ENCODE results near the gene CARMIL1.

Gene CARMIL1

GRCh38 chr6:25341923-25342619, 62.9 kb downstream of the CARMIL1 start:
- Histone ChIP-seq H3K4me3 (ENCODE audit: low read depth in 1 of 2, low read length in 2 of 2) (no peak overlapping the region), H3K36me3 (ENCODE audit: insufficient read depth, low read length) (no peaks in the 10 kb centered on the region), H3K27me3 (ENCODE audit: control insufficient read depth in 1 of 2, insufficient read depth in 2 of 2, low read length in 2 of 2) (no peaks in the 10 kb centered on the region), H3K4me1 (ENCODE audit: insufficient read depth, low read length) (no peaks in the 10 kb centered on the region), H3K9ac (ENCODE audit: low read length) (no peak overlapping the region), H3K27ac (ENCODE audit: low read depth, low read length) (no peak overlapping the region), H3K9me3 (ENCODE audit: low read length) (no peaks in the 10 kb centered on the region)

GRCh38 chr6:25342802-25343201, 63.6 kb downstream of the CARMIL1 start:
- no peaks in the 10 kb centered on the region for H3K27me3 ChIP-seq (ENCODE audit: control insufficient read depth in 1 of 2, insufficient read depth in 2 of 2, low read length in 2 of 2)

GRCh38 chr6:25343984-25344383, 64.8 kb downstream of the CARMIL1 start:
- Histone ChIP-seq H3K9me3 (ENCODE audit: low read length) (no peaks in the 10 kb centered on the region), H3K4me3 (ENCODE audit: low read depth in 1 of 2, low read length in 2 of 2) (no peak overlapping the region), H3K4me1 (ENCODE audit: insufficient read depth, low read length) (no peaks in the 10 kb centered on the region), H3K36me3 (ENCODE audit: insufficient read depth, low read length) (no peaks in the 10 kb centered on the region), H3K27me3 (ENCODE audit: control insufficient read depth in 1 of 2, insufficient read depth in 2 of 2, low read length in 2 of 2) (no peaks in the 10 kb centered on the region), H3K9ac (ENCODE audit: low read length) (no peak overlapping the region), H3K27ac (ENCODE audit: low read depth, low read length) (no peak overlapping the region)

More at GRCh38 chr6:25342802-25343201, 63.6 kb downstream of the CARMIL1 start:
- H3K4me3 ChIP-seq (ENCODE audit: low read depth in 1 of 2, low read length in 2 of 2) = no peak overlapping the region
- no peaks in the 10 kb centered on the region for H3K36me3 ChIP-seq (ENCODE audit: insufficient read depth, low read length)
- H3K4me1 ChIP-seq (ENCODE audit: insufficient read depth, low read length) = no peaks in the 10 kb centered on the region
- H3K27ac ChIP-seq (ENCODE audit: low read depth, low read length) = no peak overlapping the region
- H3K9ac ChIP-seq (ENCODE audit: low read length) = no peak overlapping the region
- no peaks in the 10 kb centered on the region for H3K9me3 ChIP-seq (ENCODE audit: low read length)

- H3K4me3 ChIP-seq (ENCODE audit: low read depth in 1 of 2, low read length in 2 of 2) = no peak overlapping the region
These were observed 65.7 kb downstream of the CARMIL1 start for GRCh38 chr6:25344827-25345226.

GRCh38 chr6:25346064-25346463, 66.9 kb downstream of the CARMIL1 start:
- no peak overlapping the region for H3K9ac ChIP-seq (ENCODE audit: low read length)
- no peak overlapping the region for H3K27ac ChIP-seq (ENCODE audit: low read depth, low read length)
- no peak overlapping the region for H3K4me3 ChIP-seq (ENCODE audit: low read depth in 1 of 2, low read length in 2 of 2)
- H3K9me3 ChIP-seq (ENCODE audit: low read length) = no peaks in the 10 kb centered on the region
- H3K27me3 ChIP-seq (ENCODE audit: control insufficient read depth in 1 of 2, insufficient read depth in 2 of 2, low read length in 2 of 2) = no peaks in the 10 kb centered on the region
- no peaks in the 10 kb centered on the region for H3K4me1 ChIP-seq (ENCODE audit: insufficient read depth, low read length)
- H3K36me3 ChIP-seq (ENCODE audit: insufficient read depth, low read length) = no peaks in the 10 kb centered on the region

More at GRCh38 chr6:25344827-25345226, 65.7 kb downstream of the CARMIL1 start:
- no peaks in the 10 kb centered on the region for H3K4me1 ChIP-seq (ENCODE audit: insufficient read depth, low read length)
- no peaks in the 10 kb centered on the region for H3K9me3 ChIP-seq (ENCODE audit: low read length)
- H3K9ac ChIP-seq (ENCODE audit: low read length) = no peak overlapping the region
- H3K36me3 ChIP-seq (ENCODE audit: insufficient read depth, low read length) = no peaks in the 10 kb centered on the region
- H3K27me3 ChIP-seq (ENCODE audit: control insufficient read depth in 1 of 2, insufficient read depth in 2 of 2, low read length in 2 of 2) = no peaks in the 10 kb centered on the region
- H3K27ac ChIP-seq (ENCODE audit: low read depth, low read length) = no peak overlapping the region

- Histone ChIP-seq H3K9me3 (ENCODE audit: low read length) (no peaks in the 10 kb centered on the region), H3K4me3 (ENCODE audit: low read depth in 1 of 2, low read length in 2 of 2) (no peak overlapping the region), H3K27me3 (ENCODE audit: control insufficient read depth in 1 of 2, insufficient read depth in 2 of 2, low read length in 2 of 2) (no peaks in the 10 kb centered on the region), H3K9ac (ENCODE audit: low read length) (no peak overlapping the region), H3K4me1 (ENCODE audit: insufficient read depth, low read length) (no peaks in the 10 kb centered on the region), H3K36me3 (ENCODE audit: insufficient read depth, low read length) (no peaks in the 10 kb centered on the region), H3K27ac (ENCODE audit: low read depth, low read length) (no peak overlapping the region)
These were observed 71.4 kb downstream of the CARMIL1 start for GRCh38 chr6:25350573-25350972.

- H3K27ac ChIP-seq (ENCODE audit: low read depth, low read length) = no peak overlapping the region
- H3K9me3 ChIP-seq (ENCODE audit: low read length) = no peaks in the 10 kb centered on the region
- H3K4me3 ChIP-seq (ENCODE audit: low read depth in 1 of 2, low read length in 2 of 2) = no peak overlapping the region
- no peaks in the 10 kb centered on the region for H3K27me3 ChIP-seq (ENCODE audit: control insufficient read depth in 1 of 2, insufficient read depth in 2 of 2, low read length in 2 of 2)
- H3K9ac ChIP-seq (ENCODE audit: low read length) = no peak overlapping the region
- no peaks in the 10 kb centered on the region for H3K4me1 ChIP-seq (ENCODE audit: insufficient read depth, low read length)
- no peaks in the 10 kb centered on the region for H3K36me3 ChIP-seq (ENCODE audit: insufficient read depth, low read length)
These were observed 72.3 kb downstream of the CARMIL1 start for GRCh38 chr6:25351485-25351884.

GRCh38 chr6:25352285-25352684, 73.1 kb downstream of the CARMIL1 start:
- no peak overlapping the region for H3K27ac ChIP-seq (ENCODE audit: low read depth, low read length)
- no peak overlapping the region for H3K4me3 ChIP-seq (ENCODE audit: low read depth in 1 of 2, low read length in 2 of 2)
- no peaks in the 10 kb centered on the region for H3K27me3 ChIP-seq (ENCODE audit: control insufficient read depth in 1 of 2, insufficient read depth in 2 of 2, low read length in 2 of 2)
- no peak overlapping the region for H3K9ac ChIP-seq (ENCODE audit: low read length)
- H3K36me3 ChIP-seq (ENCODE audit: insufficient read depth, low read length) = no peaks in the 10 kb centered on the region
- H3K4me1 ChIP-seq (ENCODE audit: insufficient read depth, low read length) = no peaks in the 10 kb centered on the region
- H3K9me3 ChIP-seq (ENCODE audit: low read length) = no peaks in the 10 kb centered on the region

GRCh38 chr6:25354078-25354932, 75.1 kb downstream of the CARMIL1 start:
- Histone ChIP-seq H3K4me3 (ENCODE audit: low read depth in 1 of 2, low read length in 2 of 2) (no peak overlapping the region), H3K4me1 (ENCODE audit: insufficient read depth, low read length) (no peaks in the 10 kb centered on the region), H3K27me3 (ENCODE audit: control insufficient read depth in 1 of 2, insufficient read depth in 2 of 2, low read length in 2 of 2) (no peaks in the 10 kb centered on the region), H3K9me3 (ENCODE audit: low read length) (no peaks in the 10 kb centered on the region), H3K27ac (ENCODE audit: low read depth, low read length) (no peak overlapping the region), H3K9ac (ENCODE audit: low read length) (no peak overlapping the region), H3K36me3 (ENCODE audit: insufficient read depth, low read length) (no peaks in the 10 kb centered on the region)

GRCh38 chr6:25359191-25359861, 80.2 kb downstream of the CARMIL1 start:
- Histone ChIP-seq H3K27ac (ENCODE audit: low read depth, low read length) (no peak overlapping the region), H3K4me1 (ENCODE audit: insufficient read depth, low read length) (no peaks in the 10 kb centered on the region), H3K9ac (ENCODE audit: low read length) (no peak overlapping the region), H3K27me3 (ENCODE audit: control insufficient read depth in 1 of 2, insufficient read depth in 2 of 2, low read length in 2 of 2) (no peaks in the 10 kb centered on the region), H3K4me3 (ENCODE audit: low read depth in 1 of 2, low read length in 2 of 2) (no peak overlapping the region), H3K36me3 (ENCODE audit: insufficient read depth, low read length) (no peaks in the 10 kb centered on the region), H3K9me3 (ENCODE audit: low read length) (no peaks in the 10 kb centered on the region)

- no peak overlapping the region for H3K27ac ChIP-seq (ENCODE audit: low read depth, low read length)
- no peak overlapping the region for H3K4me3 ChIP-seq (ENCODE audit: low read depth in 1 of 2, low read length in 2 of 2)
- no peaks in the 10 kb centered on the region for H3K4me1 ChIP-seq (ENCODE audit: insufficient read depth, low read length)
- H3K36me3 ChIP-seq (ENCODE audit: insufficient read depth, low read length) = no peaks in the 10 kb centered on the region
- no peaks in the 10 kb centered on the region for H3K27me3 ChIP-seq (ENCODE audit: control insufficient read depth in 1 of 2, insufficient read depth in 2 of 2, low read length in 2 of 2)
- no peaks in the 10 kb centered on the region for H3K9me3 ChIP-seq (ENCODE audit: low read length)
- H3K9ac ChIP-seq (ENCODE audit: low read length) = no peak overlapping the region
These were observed 80.7 kb downstream of the CARMIL1 start for GRCh38 chr6:25359891-25360290.
